H9 (cell line): Measurements from ENCODE around the gene ADAM23. TPM values are rescaled to one million over a fixed set of nuclear protein-coding genes. Genes with fewer than 3 reads are reported as not detected.
A peak's percentile ranks its signal among the peaks of the same experiment; 100 is the strongest.

ENCODE experiments used
- DNase-seq: peaks from one replicate; pipeline ENCODE4 v3.0.0-alpha.2; 2017
- H2AFZ ChIP-seq: one replicate; pipeline ENCODE4 v1.6.1; 2013; ENCODE audit warnings: mild to moderate bottlenecking, low read length, control low read depth, moderate library complexity
- H2AK5ac ChIP-seq: 2 replicates; pipeline ENCODE4 v1.6.1; 2013; ENCODE audit warnings: low read length, control low read depth, mixed read lengths; ENCODE audit not compliant: insufficient read length
- H2BK120ac ChIP-seq: one replicate; pipeline ENCODE4 v1.6.1; 2013; ENCODE audit warnings: low read depth, mild to moderate bottlenecking, low read length, control low read depth, inconsistent platforms; ENCODE audit not compliant: poor library complexity, severe bottlenecking
- H2BK12ac ChIP-seq: 2 replicates; pipeline ENCODE4 v1.6.1; 2013; ENCODE audit warnings: low read length, control low read depth, mixed read lengths, low read depth; ENCODE audit not compliant: insufficient read length
- H2BK15ac ChIP-seq: 2 replicates; pipeline ENCODE4 v1.6.1; 2013; ENCODE audit warnings: low read depth, low read length, control low read depth
- H2BK20ac ChIP-seq: one replicate; pipeline ENCODE4 v1.6.1; 2013; ENCODE audit warnings: low read depth, mild to moderate bottlenecking, low read length, control low read depth, inconsistent platforms; ENCODE audit not compliant: poor library complexity, severe bottlenecking
- H2BK5ac ChIP-seq: 2 replicates; pipeline ENCODE4 v1.6.1; 2013; ENCODE audit warnings: low read length, control low read depth, mixed read lengths; ENCODE audit not compliant: insufficient read length
- H3K14ac ChIP-seq: 2 replicates; pipeline ENCODE4 v1.6.1; 2013; ENCODE audit warnings: low read length, control low read depth; ENCODE audit not compliant: insufficient read depth
- H3K18ac ChIP-seq: 2 replicates; pipeline ENCODE4 v1.6.1; 2013; ENCODE audit warnings: low read depth, mild to moderate bottlenecking, mixed read lengths, low read length, control low read depth; ENCODE audit not compliant: insufficient read length
- H3K23ac ChIP-seq: 2 replicates; pipeline ENCODE4 v1.6.1; 2013; ENCODE audit warnings: low read length, control low read depth, mixed read lengths, low read depth; ENCODE audit not compliant: insufficient read length
- H3K23me2 ChIP-seq: 2 replicates; pipeline ENCODE4 v1.6.1; 2013; ENCODE audit warnings: low read depth, mild to moderate bottlenecking, mixed read lengths, low read length, control low read depth; ENCODE audit not compliant: insufficient read length, poor library complexity, severe bottlenecking
- H3K27ac ChIP-seq: 2 replicates; pipeline ENCODE4 v1.5.1; 2013; ENCODE audit warnings: low read length, control low read depth, mixed read lengths, low read depth; ENCODE audit not compliant: insufficient read length
- H3K27me3 ChIP-seq: 2 replicates; pipeline ENCODE4 v1.6.1; 2013; ENCODE audit warnings: low read length, control low read depth, inconsistent platforms; ENCODE audit not compliant: insufficient read depth
- H3K4ac ChIP-seq: 2 replicates; pipeline ENCODE4 v1.6.1; 2013; ENCODE audit warnings: low read depth, mild to moderate bottlenecking, control low read depth, inconsistent platforms, low read length, moderate library complexity
- H3K4me1 ChIP-seq: 2 replicates; pipeline ENCODE4 v1.6.1; 2013; ENCODE audit warnings: low read length, control low read depth, inconsistent platforms; ENCODE audit not compliant: insufficient read depth
- H3K4me2 ChIP-seq: 2 replicates; pipeline ENCODE4 v1.6.1; 2013; ENCODE audit warnings: low read length, control low read depth, mixed read lengths; ENCODE audit not compliant: insufficient read length, insufficient read depth
- H3K56ac ChIP-seq: 2 replicates; pipeline ENCODE4 v1.6.1; 2013; ENCODE audit warnings: low read depth, mild to moderate bottlenecking, mixed read lengths, low read length, control low read depth; ENCODE audit not compliant: insufficient read length
- H3K79me1 ChIP-seq: 2 replicates; pipeline ENCODE4 v1.6.1; 2013; ENCODE audit warnings: low read depth, mild to moderate bottlenecking, moderate library complexity, low read length, control low read depth, inconsistent platforms; ENCODE audit not compliant: insufficient read depth, poor library complexity, severe bottlenecking
- H3K79me2 ChIP-seq: 2 replicates; pipeline ENCODE4 v1.6.1; 2013; ENCODE audit warnings: low read length, control low read depth, inconsistent platforms; ENCODE audit not compliant: insufficient read depth
- H3K9ac ChIP-seq: 2 replicates; pipeline ENCODE4 v1.6.1; 2013; ENCODE audit warnings: low read length, control low read depth, mixed read lengths; ENCODE audit not compliant: insufficient read length; ENCODE audit errors: extremely low read depth
- H3K9me3 ChIP-seq: one replicate; pipeline ENCODE4 v1.6.1; 2013; ENCODE audit warnings: low read depth, low read length, inconsistent platforms; ENCODE audit not compliant: control insufficient read depth
- H3T11ph ChIP-seq: one replicate; pipeline ENCODE4 v1.6.1; 2013; ENCODE audit warnings: mild to moderate bottlenecking, low read length, control low read depth, inconsistent platforms
- H4K20me1 ChIP-seq: one replicate; pipeline ENCODE4 v1.6.1; 2013; ENCODE audit not compliant: control insufficient read depth, insufficient read length, insufficient read depth
- H4K5ac ChIP-seq: 2 replicates; pipeline ENCODE4 v1.6.1; 2013; ENCODE audit warnings: low read depth, mild to moderate bottlenecking, mixed read lengths, low read length, control low read depth; ENCODE audit not compliant: insufficient read length
- H4K8ac ChIP-seq: replicated peaks from 2 replicates; pipeline ENCODE4 v1.6.1; 2013; ENCODE audit warnings: low read length, control low read depth, mixed read lengths, low read depth; ENCODE audit not compliant: insufficient read length
- H4K91ac ChIP-seq: 2 replicates; pipeline ENCODE4 v1.6.1; 2013; ENCODE audit warnings: low read depth, mild to moderate bottlenecking, moderate library complexity, mixed read lengths, low read length, control low read depth; ENCODE audit not compliant: insufficient read length
- H3K27ac Mint-ChIP-seq, 3 experiments: 2 replicates in 2 of 3; 3 replicates in 1 of 3; pipeline ENCODE4 v1.8.0; 2020 to 2021; ENCODE audit warnings: mixed read lengths in 3 of 3, mild to moderate bottlenecking in 1 of 3, moderate library complexity in 1 of 3
- H3K27me3 Mint-ChIP-seq: 2 replicates; pipeline ENCODE4 v1.8.0; 2021; ENCODE audit warnings: low read depth, mild to moderate bottlenecking, moderate library complexity, mixed read lengths
- H3K36me3 Mint-ChIP-seq, 3 experiments: 2 replicates in 2 of 3; 3 replicates in 1 of 3; pipeline ENCODE4 v1.8.0; 2020 to 2021; ENCODE audit warnings: low read depth in 3 of 3, mixed read lengths in 3 of 3; ENCODE audit not compliant: insufficient read depth in 1 of 3
- H3K4me1 Mint-ChIP-seq, 2 experiments: 2 replicates each; pipeline ENCODE4 v1.8.0; 2020; ENCODE audit warnings: mixed read lengths in 2 of 2
- H3K4me3 Mint-ChIP-seq, 2 experiments: 2 replicates in 1 of 2; 3 replicates in 1 of 2; pipeline ENCODE4 v1.8.0; 2020 to 2021; ENCODE audit warnings: mild to moderate bottlenecking in 2 of 2, mixed read lengths in 2 of 2, moderate library complexity in 1 of 2
- H3K9me3 Mint-ChIP-seq, 2 experiments: 2 replicates in 1 of 2; 3 replicates in 1 of 2; pipeline ENCODE4 v1.8.0; 2020; ENCODE audit warnings: mild to moderate bottlenecking in 2 of 2, mixed read lengths in 2 of 2, moderate library complexity in 1 of 2
- CTCF ChIP-seq: fragments of 200-600 bp; sonication (generic); conservative IDR thresholded peaks from 3 replicates; pipeline ENCODE4 v1.8.0; 2021; ENCODE audit warnings: antibody characterized with exemption, mild to moderate bottlenecking
- WGBS: extraction: QIAGEN DNeasy Blood & Tissue Kit; methylation state at CpG from one replicate; pipeline ENCODE4 v1.1.7; 2013; ENCODE audit warnings: missing lambda C conversion rate, low lambda C conversion rate, mixed read lengths; ENCODE audit not compliant: insufficient read length; ENCODE audit errors: extremely low coverage; 5-methylcytosine and 5-hydroxymethylcytosine counted together
- total RNA-seq: library from RNA; stranded (reverse); gene quantifications from 2 replicates; pipeline ENCODE4 v1.2.1, GENCODE V29; 2021

Gene ADAM23
- total RNA-seq, 1 experiment from 2014 or later: 21.4 TPM

GRCh38 chr2:206520450-206520849, 77.1 kb downstream of the ADAM23 start:
- peak overlapping the region in 1 of 3 experiments; percentile 39; a peak in 1 of 7 replicates for H3K27ac Mint-ChIP-seq
- Histone ChIP-seq H3K9ac (no peak overlapping the region), H3K4ac (no peak overlapping the region)

More at GRCh38 chr2:206520450-206520849, 77.1 kb downstream of the ADAM23 start:
- Histone ChIP-seq H2BK20ac (no peak overlapping the region), H2BK15ac (no peak overlapping the region), H4K5ac (no peak overlapping the region), H3K27ac (no peak overlapping the region), H3K4me2 (no peak overlapping the region), H3K27me3 (no peaks in the 10 kb centered on the region), H3K23me2 (no peaks in the 10 kb centered on the region), H2AK5ac (no peak overlapping the region), H3T11ph (no peak overlapping the region), H3K4me1 (peaks cover 2% of the 10 kb centered on the region; the same call in 1 of the 2 replicates), H3K79me2 (no peaks in the 10 kb centered on the region), H2BK120ac (no peak overlapping the region), H4K91ac (no peak overlapping the region), H4K8ac (no peak overlapping the region), H4K20me1 (no peaks in the 10 kb centered on the region), H2BK5ac (no peak overlapping the region), H2BK12ac (no peak overlapping the region), H3K9me3 (no peaks in the 10 kb centered on the region), H3K14ac (no peak overlapping the region), H3K56ac (no peak overlapping the region), H3K23ac (no peak overlapping the region), H3K18ac (no peak overlapping the region), H3K79me1 (no peaks in the 10 kb centered on the region), H2AFZ (no peak overlapping the region)
- Mint-ChIP-seq H3K4me3 (no peak overlapping the region), H3K4me1 (peaks cover 8 to 14% of the 10 kb centered on the region in 2 experiments), H3K9me3 (no peaks in the 10 kb centered on the region), H3K36me3 (peaks cover 0 to 2% (median 0%) of the 10 kb centered on the region in 3 experiments; a peak in 1 of 7 replicates), H3K27me3 (no peaks in the 10 kb centered on the region; the same call in 1 of the 2 replicates)
- TF ChIP-seq CTCF: no peak
- WGBS: no CpG with 5 or more reads among the region's 3 CpGs
- DNase-seq: no peak
